SK-N-SH (cell line): ENCODE results near the gene POU2F1. TPM values are rescaled to one million over a fixed set of nuclear protein-coding genes. Genes with fewer than 3 reads are reported as not detected.

Source experiments
- CTCF ChIA-PET: fragments of 300-600, 350-600 bp; formaldehyde crosslinking; extraction: SDS; loops from one replicate; lab custom pipeline; 2021; lab: Yijun Ruan, JAX
- POLR2A ChIA-PET: fragments of 350-600 bp; sonication (Branson Sonifier 250); formaldehyde crosslinking; extraction: SDS; loops from one replicate; lab custom pipeline; 2020; ENCODE audit warnings: antibody characterized with exemption, inconsistent platforms; lab: Yijun Ruan, JAX
- DNase-seq: peaks from one replicate; pipeline ENCODE4 v3.0.0; 2012
- H2AFZ ChIP-seq: fragments of 200-600 bp; sonication (generic); 2 replicates; pipeline ENCODE4 v1.8.1; 2016; ENCODE audit warnings: antibody characterized with exemption, mild to moderate bottlenecking, low read depth
- H3F3A ChIP-seq: fragments of 200-600 bp; sonication (generic); replicated peaks from 2 replicates; pipeline ENCODE3; 2016; ENCODE audit warnings: antibody characterized with exemption, mild to moderate bottlenecking; ENCODE audit not compliant: insufficient read depth
- H3K27ac ChIP-seq, 2 experiments: fragments of 200-500 bp in 1 of 2; fragments of 200-600 bp in 1 of 2; sonication (Bioruptor generic) in 1 of 2; sonication (generic), shearing (Covaris generic) in 1 of 2; 2 replicates each; pipeline versions ENCODE4 v1.5.1 to v1.6.1; 2014 to 2016; ENCODE audit warnings: low read depth in 2 of 2, inconsistent platforms in 1 of 2, low read length in 1 of 2, mild to moderate bottlenecking in 1 of 2, mixed read lengths in 1 of 2
- H3K27me3 ChIP-seq: fragments of 200-600 bp; sonication (generic), shearing (Covaris generic); 2 replicates; pipeline ENCODE4 v1.6.1; 2016; ENCODE audit warnings: mixed run types; ENCODE audit not compliant: insufficient read depth
- H3K36me3 ChIP-seq, 2 experiments: fragments of 200-500 bp in 1 of 2; fragments of 200-600 bp in 1 of 2; sonication (Bioruptor generic) in 1 of 2; sonication (generic) in 1 of 2; replicated peaks in 1 of 2; 2 replicates each; pipeline versions ENCODE3 to v1.5.1; 2014 to 2016; ENCODE audit warnings: low read length in 1 of 2, mild to moderate bottlenecking in 1 of 2; ENCODE audit not compliant: insufficient read depth in 2 of 2, control insufficient read depth in 1 of 2
- H3K4me1 ChIP-seq, 2 experiments: fragments of 200-500 bp in 1 of 2; fragments of 200-600 bp in 1 of 2; sonication (Bioruptor generic) in 1 of 2; sonication (generic), shearing (Covaris generic) in 1 of 2; 2 replicates each; pipeline versions ENCODE4 v1.5.1 to v1.6.1; 2014 to 2016; ENCODE audit warnings: low read depth in 1 of 2, low read length in 1 of 2, mixed run types in 1 of 2; ENCODE audit not compliant: insufficient read depth in 2 of 2, control insufficient read depth in 1 of 2
- H3K4me2 ChIP-seq: fragments of 200-600 bp; sonication (generic), shearing (Covaris generic); 2 replicates; pipeline ENCODE4 v1.6.1; 2017; ENCODE audit warnings: mixed run types
- H3K4me3 ChIP-seq, 2 experiments: fragments of 200-500 bp in 1 of 2; fragments of 200-600 bp in 1 of 2; sonication (Bioruptor generic) in 1 of 2; sonication (generic), shearing (Covaris generic) in 1 of 2; 2 replicates each; pipeline versions ENCODE4 v1.5.1 to v1.8.1; 2014 to 2016; ENCODE audit warnings: low read depth in 2 of 2, inconsistent platforms in 1 of 2, low read length in 1 of 2, mild to moderate bottlenecking in 1 of 2, mixed read lengths in 1 of 2, moderate library complexity in 1 of 2
- H3K79me2 ChIP-seq: fragments of 200-600 bp; sonication (generic); 2 replicates; pipeline ENCODE4 v1.8.1; 2017; ENCODE audit warnings: mild to moderate bottlenecking; ENCODE audit not compliant: insufficient read depth
- H3K9ac ChIP-seq: fragments of 200-600 bp; sonication (generic); 2 replicates; pipeline ENCODE4 v1.6.1; 2017; ENCODE audit warnings: mixed run types
- H3K9me2 ChIP-seq: fragments of 200-600 bp; sonication (generic); 2 replicates; pipeline ENCODE4 v1.6.1; 2017; ENCODE audit warnings: mixed run types
- H3K9me3 ChIP-seq: fragments of 200-600 bp; sonication (generic); 2 replicates; pipeline ENCODE4 v1.6.1; 2017; ENCODE audit warnings: mixed run types, mild to moderate bottlenecking, moderate library complexity
- H4K20me1 ChIP-seq: fragments of 200-600 bp; sonication (generic); 2 replicates; pipeline ENCODE4 v1.6.1; 2017; ENCODE audit warnings: mild to moderate bottlenecking, mixed run types; ENCODE audit not compliant: insufficient read depth
- EP300 ChIP-seq, 2 experiments: IDR thresholded peaks; 2 replicates each; pipeline versions ENCODE4 v1.4.0 to v1.6.1; 2012; ENCODE audit warnings: borderline replicate concordance in 1 of 2, low read depth in 1 of 2, low read length in 1 of 2
- EZH2phosphoT487 ChIP-seq: fragments of 200-600 bp; sonication (generic); IDR thresholded peaks from 2 replicates; pipeline ENCODE4 v1.6.1; 2017; ENCODE audit warnings: low read depth, mixed run types, mild to moderate bottlenecking, antibody characterized with exemption, moderate library complexity, borderline replicate concordance
- FOSL2 ChIP-seq: IDR thresholded peaks from 2 replicates; pipeline ENCODE4 v1.4.0; 2012; ENCODE audit warnings: low read depth, mild to moderate bottlenecking, moderate library complexity, borderline replicate concordance
- GABPA ChIP-seq: IDR thresholded peaks from 2 replicates; pipeline ENCODE4 v1.4.0; 2012; ENCODE audit warnings: low read depth, mild to moderate bottlenecking
- GATA2 ChIP-seq: sonication (generic); formaldehyde crosslinking; IDR thresholded peaks from 2 replicates; pipeline ENCODE4 v1.5.0; 2020; ENCODE audit warnings: mild to moderate bottlenecking, missing genetic modification reagents
- MEF2A ChIP-seq: IDR thresholded peaks from 2 replicates; pipeline ENCODE4 v1.4.0; 2012; ENCODE audit warnings: low read depth, borderline replicate concordance
- NFIC ChIP-seq: IDR thresholded peaks from 2 replicates; pipeline ENCODE4 v1.4.0; 2012; ENCODE audit warnings: borderline replicate concordance
- NRF1 ChIP-seq: IDR thresholded peaks from 2 replicates; pipeline ENCODE4 v1.6.1; 2012; ENCODE audit warnings: low read depth, mild to moderate bottlenecking, low read length
- POLR2AphosphoS5 ChIP-seq: IDR thresholded peaks from 2 replicates; pipeline ENCODE4 v1.6.1; 2012; ENCODE audit warnings: low read depth, low read length
- RCOR1 ChIP-seq: fragments of 150-350 bp; IDR thresholded peaks from 2 replicates; pipeline ENCODE4 v1.6.1; 2017; ENCODE audit warnings: antibody characterized with exemption, low read length
- REST ChIP-seq: IDR thresholded peaks from 2 replicates; pipeline ENCODE4 v1.6.1; 2012; ENCODE audit warnings: mild to moderate bottlenecking, low read depth, low read length, moderate library complexity
- RFX5 ChIP-seq: IDR thresholded peaks from 2 replicates; pipeline ENCODE4 v1.6.1; 2012; ENCODE audit warnings: mild to moderate bottlenecking, improper control_type of control experiment, low read length
- RXRA ChIP-seq: IDR thresholded peaks from 2 replicates; pipeline ENCODE4 v1.4.0; 2012; ENCODE audit warnings: low read depth, mild to moderate bottlenecking, borderline replicate concordance
- SIN3A ChIP-seq: IDR thresholded peaks from 2 replicates; pipeline ENCODE4 v1.6.1; 2012; ENCODE audit warnings: low read depth, mild to moderate bottlenecking, low read length, moderate library complexity, borderline replicate concordance
- TAF1 ChIP-seq: IDR thresholded peaks from 2 replicates; pipeline ENCODE4 v1.6.1; 2012; ENCODE audit warnings: low read depth, mild to moderate bottlenecking, low read length, moderate library complexity, borderline replicate concordance
- TEAD4 ChIP-seq: IDR thresholded peaks from 2 replicates; pipeline ENCODE4 v1.4.0; 2012; ENCODE audit warnings: mild to moderate bottlenecking, borderline replicate concordance; ENCODE audit not compliant: insufficient read depth
- YY1 ChIP-seq: IDR thresholded peaks from 2 replicates; pipeline ENCODE4 v1.4.0; 2012; ENCODE audit warnings: low read depth, mild to moderate bottlenecking
- WGBS: methylation state at CpG from one replicate; pipeline ENCODE4 v1.1.6; 2017; ENCODE audit warnings: low lambda C conversion rate; 5-methylcytosine and 5-hydroxymethylcytosine counted together
- polyA plus RNA-seq, 3 experiments: library from polyadenylated mRNA; depleted of rRNA; stranded (reverse); fragments of >200 nt; gene quantifications; 2 replicates each; pipeline ENCODE4 v1.2.3, GENCODE V29; 2012
- TF ChIP-seq, protein P1 (sequence below): IDR thresholded peaks from 2 replicates; pipeline ENCODE4 v1.4.0; 2012; ENCODE audit warnings: low read depth
- TF ChIP-seq, protein P2 (sequence below): IDR thresholded peaks from 2 replicates; pipeline ENCODE4; 2012
- TF ChIP-seq, protein P3 (sequence below): fragments of 150-350 bp; IDR thresholded peaks from 2 replicates; pipeline ENCODE4 v1.6.1; 2016; ENCODE audit warnings: mild to moderate bottlenecking, low read depth, low read length

Gene POU2F1
- polyA plus RNA-seq, 1 of the 3 experiments (the other 2 are of a cell fraction) = 1.2 TPM

GRCh38 chr1:167273027-167273800, 52.5 kb downstream of the POU2F1 start:
- H2AFZ ChIP-seq = no peak overlapping the region
- no peaks in the 10 kb centered on the region for H3K36me3 ChIP-seq
- H3K9me2 ChIP-seq = no peaks in the 10 kb centered on the region
- H3K27ac ChIP-seq = no peak overlapping the region
- H3K4me1 ChIP-seq = peaks cover 5 to 8% of the 10 kb centered on the region in 2 experiments; a peak in 3 of 4 replicates
- H3K4me2 ChIP-seq = no peak overlapping the region
- H3K9ac ChIP-seq = no peak overlapping the region
- no peaks in the 10 kb centered on the region for H3K27me3 ChIP-seq
- DNase-seq = no peak
- peaks cover 24% of the 10 kb centered on the region; the same call in 1 of the 2 replicates for H3K79me2 ChIP-seq
- 68% methylated on average over 8 of the region's 12 CpGs for WGBS
- no peak overlapping the region for H3K4me3 ChIP-seq
- CTCF ChIA-PET = interaction anchor here (0.8 kb wide), 1 partner anchor 214 kb away, joined by 3 read pairs; no protein-coding TSS in a partner anchor
- no peak for TF ChIP-seq GATA2 (CRISPR knock-in tag)
- TF ChIP-seq, protein P1, sequence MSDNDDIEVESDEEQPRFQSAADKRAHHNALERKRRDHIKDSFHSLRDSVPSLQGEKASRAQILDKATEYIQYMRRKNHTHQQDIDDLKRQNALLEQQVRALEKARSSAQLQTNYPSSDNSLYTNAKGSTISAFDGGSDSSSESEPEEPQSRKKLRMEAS = 0 out of 2 replicates have a peak, but pooled peaks have one; percentile 9
- TF ChIP-seq TEAD4 = no peak
- no peak for TF ChIP-seq RXRA
- TF ChIP-seq RCOR1 = no peak
- 0 out of 2 replicates have a peak, but pooled peaks have one; percentile 28 for TF ChIP-seq NFIC
- TF ChIP-seq NRF1 = no peak
- TF ChIP-seq, protein P2, sequence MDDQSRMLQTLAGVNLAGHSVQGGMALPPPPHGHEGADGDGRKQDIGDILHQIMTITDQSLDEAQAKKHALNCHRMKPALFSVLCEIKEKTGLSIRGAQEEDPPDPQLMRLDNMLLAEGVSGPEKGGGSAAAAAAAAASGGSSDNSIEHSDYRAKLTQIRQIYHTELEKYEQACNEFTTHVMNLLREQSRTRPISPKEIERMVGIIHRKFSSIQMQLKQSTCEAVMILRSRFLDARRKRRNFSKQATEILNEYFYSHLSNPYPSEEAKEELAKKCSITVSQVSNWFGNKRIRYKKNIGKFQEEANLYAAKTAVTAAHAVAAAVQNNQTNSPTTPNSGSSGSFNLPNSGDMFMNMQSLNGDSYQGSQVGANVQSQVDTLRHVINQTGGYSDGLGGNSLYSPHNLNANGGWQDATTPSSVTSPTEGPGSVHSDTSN = no peak
- TF ChIP-seq POLR2AphosphoS5 = no peak
- TF ChIP-seq, protein P3, sequence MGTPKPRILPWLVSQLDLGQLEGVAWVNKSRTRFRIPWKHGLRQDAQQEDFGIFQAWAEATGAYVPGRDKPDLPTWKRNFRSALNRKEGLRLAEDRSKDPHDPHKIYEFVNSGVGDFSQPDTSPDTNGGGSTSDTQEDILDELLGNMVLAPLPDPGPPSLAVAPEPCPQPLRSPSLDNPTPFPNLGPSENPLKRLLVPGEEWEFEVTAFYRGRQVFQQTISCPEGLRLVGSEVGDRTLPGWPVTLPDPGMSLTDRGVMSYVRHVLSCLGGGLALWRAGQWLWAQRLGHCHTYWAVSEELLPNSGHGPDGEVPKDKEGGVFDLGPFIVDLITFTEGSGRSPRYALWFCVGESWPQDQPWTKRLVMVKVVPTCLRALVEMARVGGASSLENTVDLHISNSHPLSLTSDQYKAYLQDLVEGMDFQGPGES = no peak
- TF ChIP-seq YY1 = no peak
- no peak for TF ChIP-seq RFX5
- peaks cover 5% of the 10 kb centered on the region for H4K20me1 ChIP-seq
- POLR2A ChIA-PET = no interaction called here
- no peaks in the 10 kb centered on the region for H3K9me3 ChIP-seq
- H3F3A ChIP-seq = no peaks in the 10 kb centered on the region

DNA sequence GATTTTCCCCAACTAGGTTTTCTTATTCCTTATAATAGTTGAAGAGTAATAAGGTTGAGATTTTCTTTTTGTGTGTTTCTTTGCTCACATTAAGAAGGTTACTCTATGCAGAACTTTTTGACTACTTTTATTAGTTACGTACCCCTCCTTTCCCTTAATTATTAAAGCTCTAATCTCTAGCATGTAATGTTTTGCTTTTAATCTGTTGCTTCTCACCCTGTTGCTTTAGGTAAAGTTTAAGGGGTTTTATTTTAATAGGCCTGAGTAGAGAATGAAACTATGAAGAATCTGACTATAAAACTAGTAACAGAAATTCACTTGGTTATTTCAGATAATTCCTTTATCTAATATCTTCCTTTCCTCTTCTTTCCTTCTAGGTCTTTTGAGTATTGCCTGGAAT, 53.4 kb downstream of the POU2F1 start:
- no peaks in the 10 kb centered on the region for H3F3A ChIP-seq
- H3K79me2 ChIP-seq = peaks cover 25% of the 10 kb centered on the region; the same call in 1 of the 2 replicates
- no peak overlapping the region for H3K4me2 ChIP-seq
- TF ChIP-seq TAF1 = no peak
- TF ChIP-seq YY1 = no peak
- no peak for TF ChIP-seq EP300 (IDR thresholded peaks at IDR 0.05; ENCODE audit: borderline replicate concordance in 1 of 2, low read depth in 1 of 2, low read length in 1 of 2)
- no peak for TF ChIP-seq SIN3A
- no peak for TF ChIP-seq RFX5
- TF ChIP-seq NFIC = no peak
- no peak for TF ChIP-seq TEAD4
- TF ChIP-seq GABPA = no peak
- TF ChIP-seq NRF1 = no peak
- no peak for TF ChIP-seq FOSL2
- no peak for TF ChIP-seq EZH2phosphoT487
- TF ChIP-seq MEF2A = no peak
- no peak for TF ChIP-seq REST
- peaks cover 5 to 8% of the 10 kb centered on the region in 2 experiments; a peak in 3 of 4 replicates for H3K4me1 ChIP-seq
- no peak overlapping the region for H3K4me3 ChIP-seq
- DNase-seq = no peak
- H3K27ac ChIP-seq = no peak overlapping the region
- no peak overlapping the region for H3K9ac ChIP-seq
- POLR2A ChIA-PET = no interaction called here
- H3K36me3 ChIP-seq = no peaks in the 10 kb centered on the region
- 87% methylated on average over 1 of the region's 1 CpG for WGBS
- H4K20me1 ChIP-seq = no peaks in the 10 kb centered on the region; the same call in 1 of the 2 replicates
- H3K9me2 ChIP-seq = no peaks in the 10 kb centered on the region
- H3K27me3 ChIP-seq = no peaks in the 10 kb centered on the region
- no peaks in the 10 kb centered on the region for H3K9me3 ChIP-seq
- CTCF ChIA-PET = interaction anchor here (0.8 to 1.5 kb wide), 2 partner anchors 214 to 260 kb away, joined by 3 to 4 read pairs; no protein-coding TSS in a partner anchor
- H2AFZ ChIP-seq = no peak overlapping the region
